HepG2 (cell line): ENCODE results near the gene PHB1. TPM values are rescaled to one million over a fixed set of nuclear protein-coding genes. Genes with fewer than 3 reads are reported as not detected.
A peak's percentile ranks its signal among the peaks of the same experiment; 100 is the strongest.

Experiments
- AGO1 ChIP-seq: fragments of 200-400 bp; formaldehyde crosslinking; IDR thresholded peaks from 2 replicates; pipeline ENCODE4 v1.6.1; 2017; ENCODE audit warnings: mild to moderate bottlenecking, low read depth, low read length, moderate library complexity; ENCODE audit not compliant: poor library complexity, severe bottlenecking
- ATF4 ChIP-seq, 2 experiments: fragments of 450-650 bp in 1 of 2; sonication (generic) in 1 of 2; formaldehyde crosslinking; IDR thresholded peaks; 2 replicates each; pipeline versions ENCODE4 v1.5.0 to v1.8.0; 2020 to 2022; ENCODE audit warnings: mild to moderate bottlenecking in 1 of 2, missing genetic modification reagents in 1 of 2
- GLI4 ChIP-seq: sonication (generic); formaldehyde crosslinking; IDR thresholded peaks from 2 replicates; pipeline ENCODE4 v1.5.1; 2020; ENCODE audit warnings: missing genetic modification reagents, mild to moderate bottlenecking, moderate library complexity, borderline replicate concordance
- HES4 ChIP-seq: sonication (generic); formaldehyde crosslinking; IDR thresholded peaks from 2 replicates; pipeline ENCODE4 v1.9.0; 2021; ENCODE audit warnings: mild to moderate bottlenecking, missing genetic modification reagents, borderline replicate concordance
- HIVEP1 ChIP-seq: sonication (generic); formaldehyde crosslinking; IDR thresholded peaks from 2 replicates; pipeline ENCODE4 v1.4.0; 2020; ENCODE audit warnings: mild to moderate bottlenecking, missing genetic modification reagents
- KLF6 ChIP-seq: IDR thresholded peaks from 2 replicates; pipeline ENCODE4 v1.8.0; 2016; ENCODE audit warnings: missing biosample characterization, missing genetic modification reagents
- MIER3 ChIP-seq: IDR thresholded peaks from 2 replicates; pipeline ENCODE4 v1.6.1; 2016; ENCODE audit warnings: missing compliant biosample characterization, borderline replicate concordance
- NPAS2 ChIP-seq: sonication (generic); formaldehyde crosslinking; IDR thresholded peaks from 2 replicates; pipeline ENCODE4 v1.8.0; 2022; ENCODE audit warnings: mild to moderate bottlenecking, missing genetic modification reagents, borderline replicate concordance
- PHF8 ChIP-seq: sonication (generic); formaldehyde crosslinking; IDR thresholded peaks from 2 replicates; pipeline ENCODE4 v1.5.0; 2020; ENCODE audit warnings: missing genetic modification reagents
- STAT5B ChIP-seq: sonication (generic); formaldehyde crosslinking; IDR thresholded peaks from 2 replicates; pipeline ENCODE4 v1.4.0; 2020; ENCODE audit warnings: missing genetic modification reagents
- TCF7 ChIP-seq: sonication (generic); IDR thresholded peaks from 2 replicates; pipeline ENCODE4 v1.6.1; 2016; ENCODE audit warnings: antibody characterized with exemption, low read depth
- TFAP4 ChIP-seq: sonication (generic); IDR thresholded peaks from 2 replicates; pipeline ENCODE4 v1.6.1; 2016; ENCODE audit warnings: low read depth, borderline replicate concordance
- TP53 ChIP-seq: sonication (generic); formaldehyde crosslinking; conservative IDR thresholded peaks from 2 replicates; pipeline ENCODE4 v1.4.0; 2020; ENCODE audit warnings: missing genetic modification reagents
- ZNF552 ChIP-seq: sonication (generic); formaldehyde crosslinking; IDR thresholded peaks from 2 replicates; pipeline ENCODE4 v1.9.0; 2022; ENCODE audit warnings: missing genetic modification reagents, mild to moderate bottlenecking, borderline replicate concordance
- ZNF557 ChIP-seq: sonication (generic); formaldehyde crosslinking; IDR thresholded peaks from 2 replicates; pipeline ENCODE4 v1.4.0; 2020; ENCODE audit warnings: missing genetic modification reagents
- ZNF709 ChIP-seq: sonication (generic); formaldehyde crosslinking; IDR thresholded peaks from 2 replicates; pipeline ENCODE4 v1.5.0; 2020; ENCODE audit warnings: mild to moderate bottlenecking, missing genetic modification reagents
- ZNF737 ChIP-seq: sonication (generic); formaldehyde crosslinking; IDR thresholded peaks from 2 replicates; pipeline ENCODE4 v1.5.0; 2020; ENCODE audit warnings: missing genetic modification reagents, mild to moderate bottlenecking, borderline replicate concordance
- ZNF766 ChIP-seq: sonication (generic); formaldehyde crosslinking; IDR thresholded peaks from 2 replicates; pipeline ENCODE4 v1.5.0; 2020; ENCODE audit warnings: missing genetic modification reagents, borderline replicate concordance
- ZNF883 ChIP-seq: sonication (generic); formaldehyde crosslinking; IDR thresholded peaks from 2 replicates; pipeline ENCODE4 v1.5.1; 2020; ENCODE audit warnings: mild to moderate bottlenecking, missing genetic modification reagents; ENCODE audit errors: not compliant biosample characterization
- ZSCAN5A ChIP-seq: sonication (generic); formaldehyde crosslinking; IDR thresholded peaks from 2 replicates; pipeline ENCODE4 v1.8.0; 2022; ENCODE audit warnings: mild to moderate bottlenecking, missing genetic modification reagents, borderline replicate concordance
- polyA plus RNA-seq, 8 experiments: library from polyadenylated mRNA; depleted of rRNA in 3 of 8; stranded (reverse) in 7 of 8; unstranded in 1 of 8; fragments of >200 nt; fragmentation: Illumina TruSeq in 4 of 8; extraction: Trizol in 4 of 8; gene quantifications; 2 replicates each; pipeline versions ENCODE4 v1.2.1 to v1.2.3, GENCODE V29; 2011 to 2016; ENCODE audit warnings: low read depth in 4 of 8, missing spikeins in 1 of 8, mixed read lengths in 1 of 8; ENCODE audit not compliant: insufficient read depth in 1 of 8
- total RNA-seq, 5 experiments: library from RNA; depleted of rRNA; stranded (reverse); fragments of >200 nt; fragmentation: Illumina TruSeq; extraction: Trizol; gene quantifications; 2 replicates each; pipeline ENCODE4 v1.2.3, GENCODE V29; 2016; ENCODE audit warnings: low read depth in 1 of 5
- TF ChIP-seq, protein P1 (sequence below): sonication (generic); formaldehyde crosslinking; IDR thresholded peaks from 2 replicates; pipeline ENCODE4 v1.8.0; 2022; ENCODE audit warnings: missing genetic modification reagents, mild to moderate bottlenecking, inconsistent platforms, borderline replicate concordance
- TF ChIP-seq, protein P2 (sequence below): sonication (generic); formaldehyde crosslinking; IDR thresholded peaks from 2 replicates; pipeline ENCODE4 v1.4.0; 2020; ENCODE audit warnings: mild to moderate bottlenecking, missing genetic modification reagents

Gene PHB1
- total and polyA plus RNA-seq, 2 of the 13 experiments (the other 11 are each of a cell fraction or from before 2014, with no cell fraction given) = 515 to 688 TPM

- no peak; a peak in 1 of 4 replicates for TF ChIP-seq ATF4 (CRISPR knock-in tag; IDR thresholded peaks at IDR 0.05)
- TF ChIP-seq AGO1 = no peak
- no peak; the same call in 1 of the 2 replicates for TF ChIP-seq ZNF709
- no peak for TF ChIP-seq ZNF766 (CRISPR knock-in tag)
- TF ChIP-seq KLF6 (CRISPR knock-in tag) = no peak; the same call in 1 of the 2 replicates
- no peak for TF ChIP-seq ZNF557 (CRISPR knock-in tag)
- TF ChIP-seq HES4 (CRISPR knock-in tag) = 0 out of 2 replicates have a peak, but pooled peaks have one; percentile 43
- no peak for TF ChIP-seq MIER3 (CRISPR knock-in tag)
- TF ChIP-seq PHF8 (CRISPR knock-in tag) = peak; percentile 69; the same call in 1 of the 2 replicates
- TF ChIP-seq, protein P1, sequence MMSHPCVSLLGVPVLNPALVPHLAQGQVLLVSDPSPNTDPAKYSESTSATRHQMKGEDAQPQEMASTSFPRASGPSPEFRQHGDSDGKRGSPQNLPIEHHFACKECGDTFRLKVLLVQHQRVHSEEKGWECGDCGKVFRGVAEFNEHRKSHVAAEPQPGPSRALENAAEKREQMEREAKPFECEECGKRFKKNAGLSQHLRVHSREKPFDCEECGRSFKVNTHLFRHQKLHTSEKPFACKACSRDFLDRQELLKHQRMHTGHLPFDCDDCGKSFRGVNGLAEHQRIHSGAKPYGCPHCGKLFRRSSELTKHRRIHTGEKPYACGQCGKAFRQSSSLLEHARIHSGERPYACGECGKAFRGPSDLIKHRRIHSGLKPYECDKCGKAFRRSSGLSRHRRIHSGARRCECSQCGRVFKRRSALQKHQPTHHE (CRISPR knock-in tag) = no peak
- peak; percentile 24; the same call in 1 of the 2 replicates for TF ChIP-seq GLI4
- TF ChIP-seq HIVEP1 = peak; percentile 91
- TF ChIP-seq ZSCAN5A (CRISPR knock-in tag) = 0 out of 2 replicates have a peak, but pooled peaks have one; percentile 31
- no peak for TF ChIP-seq TFAP4
- TF ChIP-seq TP53 (CRISPR knock-in tag) = no peak
- TF ChIP-seq, protein P2, sequence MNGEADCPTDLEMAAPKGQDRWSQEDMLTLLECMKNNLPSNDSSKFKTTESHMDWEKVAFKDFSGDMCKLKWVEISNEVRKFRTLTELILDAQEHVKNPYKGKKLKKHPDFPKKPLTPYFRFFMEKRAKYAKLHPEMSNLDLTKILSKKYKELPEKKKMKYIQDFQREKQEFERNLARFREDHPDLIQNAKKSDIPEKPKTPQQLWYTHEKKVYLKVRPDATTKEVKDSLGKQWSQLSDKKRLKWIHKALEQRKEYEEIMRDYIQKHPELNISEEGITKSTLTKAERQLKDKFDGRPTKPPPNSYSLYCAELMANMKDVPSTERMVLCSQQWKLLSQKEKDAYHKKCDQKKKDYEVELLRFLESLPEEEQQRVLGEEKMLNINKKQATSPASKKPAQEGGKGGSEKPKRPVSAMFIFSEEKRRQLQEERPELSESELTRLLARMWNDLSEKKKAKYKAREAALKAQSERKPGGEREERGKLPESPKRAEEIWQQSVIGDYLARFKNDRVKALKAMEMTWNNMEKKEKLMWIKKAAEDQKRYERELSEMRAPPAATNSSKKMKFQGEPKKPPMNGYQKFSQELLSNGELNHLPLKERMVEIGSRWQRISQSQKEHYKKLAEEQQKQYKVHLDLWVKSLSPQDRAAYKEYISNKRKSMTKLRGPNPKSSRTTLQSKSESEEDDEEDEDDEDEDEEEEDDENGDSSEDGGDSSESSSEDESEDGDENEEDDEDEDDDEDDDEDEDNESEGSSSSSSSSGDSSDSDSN (CRISPR knock-in tag) = peak; percentile 42; the same call in 1 of the 2 replicates
- TF ChIP-seq ZNF883 (CRISPR knock-in tag) = peak; percentile 57
- no peak for TF ChIP-seq STAT5B
- TF ChIP-seq NPAS2 (CRISPR knock-in tag) = no peak
- no peak for TF ChIP-seq ZNF737 (CRISPR knock-in tag)
- no peak for TF ChIP-seq ZNF552 (CRISPR knock-in tag)
- TF ChIP-seq TCF7 = no peak
Observed at GRCh38 chr17:49361902-49362722, 52.6 kb downstream of the PHB1 start, which contains the start of gene ZNF652 (continued).
